AG10803 (cell line): ENCODE data around the gene LRP1B.

Experiments used
- DNase-seq: peaks from one replicate; pipeline ENCODE4 v3.0.0; 2010; ENCODE audit warnings: low read depth
- H3K4me3 ChIP-seq: 2 replicates; pipeline ENCODE4 v1.5.1; 2011; ENCODE audit warnings: mild to moderate bottlenecking, low read length, control low read depth
- TF ChIP-seq, protein P1 (sequence below): conservative IDR thresholded peaks from 2 replicates; pipeline ENCODE4 v1.5.1; 2011; ENCODE audit warnings: mild to moderate bottlenecking, low read length, control low read depth, inconsistent platforms

LRP1B gene

DNA sequence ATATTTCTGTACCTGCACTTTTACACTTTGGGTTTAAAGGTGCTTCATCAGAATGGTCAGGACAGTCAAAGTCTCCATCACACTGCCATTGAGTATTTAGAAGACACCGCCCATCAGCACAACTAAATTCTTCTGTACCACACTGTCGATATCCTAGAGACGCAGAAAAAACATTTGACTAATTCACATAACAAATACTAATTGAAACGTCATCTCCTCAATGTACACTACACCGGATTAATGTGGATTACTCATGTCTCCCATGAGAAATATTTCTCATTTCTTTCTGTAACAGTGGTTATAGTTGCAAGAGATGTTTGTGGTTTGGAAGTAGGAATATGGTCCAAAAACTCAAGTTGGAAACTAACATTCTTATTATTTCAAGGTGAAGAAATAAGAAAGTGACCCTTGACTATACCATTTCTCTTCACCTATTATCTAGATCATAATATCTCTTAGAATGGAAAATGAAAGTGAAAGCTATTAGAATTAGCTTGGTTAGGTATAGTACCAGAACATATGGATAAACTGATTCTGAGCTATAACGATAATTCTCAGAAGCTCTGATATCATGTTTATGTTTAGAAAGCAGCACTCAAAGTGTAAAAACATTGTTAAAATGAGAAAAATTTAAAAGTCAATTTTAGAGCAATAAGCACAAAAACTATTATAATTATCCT, 1627.7 kb downstream of the LRP1B start:
- TF ChIP-seq, protein P1, sequence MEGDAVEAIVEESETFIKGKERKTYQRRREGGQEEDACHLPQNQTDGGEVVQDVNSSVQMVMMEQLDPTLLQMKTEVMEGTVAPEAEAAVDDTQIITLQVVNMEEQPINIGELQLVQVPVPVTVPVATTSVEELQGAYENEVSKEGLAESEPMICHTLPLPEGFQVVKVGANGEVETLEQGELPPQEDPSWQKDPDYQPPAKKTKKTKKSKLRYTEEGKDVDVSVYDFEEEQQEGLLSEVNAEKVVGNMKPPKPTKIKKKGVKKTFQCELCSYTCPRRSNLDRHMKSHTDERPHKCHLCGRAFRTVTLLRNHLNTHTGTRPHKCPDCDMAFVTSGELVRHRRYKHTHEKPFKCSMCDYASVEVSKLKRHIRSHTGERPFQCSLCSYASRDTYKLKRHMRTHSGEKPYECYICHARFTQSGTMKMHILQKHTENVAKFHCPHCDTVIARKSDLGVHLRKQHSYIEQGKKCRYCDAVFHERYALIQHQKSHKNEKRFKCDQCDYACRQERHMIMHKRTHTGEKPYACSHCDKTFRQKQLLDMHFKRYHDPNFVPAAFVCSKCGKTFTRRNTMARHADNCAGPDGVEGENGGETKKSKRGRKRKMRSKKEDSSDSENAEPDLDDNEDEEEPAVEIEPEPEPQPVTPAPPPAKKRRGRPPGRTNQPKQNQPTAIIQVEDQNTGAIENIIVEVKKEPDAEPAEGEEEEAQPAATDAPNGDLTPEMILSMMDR = no peak
- DNase-seq = peak; percentile 70
- H3K4me3 ChIP-seq = no peak overlapping the region

DNA sequence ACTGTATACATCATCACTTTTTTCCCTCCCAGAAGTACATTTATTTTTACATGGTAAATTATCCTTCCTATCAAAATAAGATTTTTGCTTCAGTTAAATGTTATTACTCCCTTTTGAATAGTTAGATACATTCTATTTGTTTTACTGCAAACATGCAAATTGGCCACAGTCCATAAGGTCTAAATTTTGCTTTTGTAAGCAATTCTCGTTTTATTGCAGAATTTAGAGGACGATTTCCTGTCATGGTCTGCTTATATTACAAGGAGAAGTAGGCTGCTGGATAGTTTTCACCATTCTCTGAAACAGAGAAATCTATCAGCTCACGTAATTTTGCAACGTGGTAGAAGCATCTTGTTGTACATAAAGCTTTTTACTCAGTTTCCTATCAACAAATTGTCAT, 1632.5 kb downstream of the LRP1B start:
- TF ChIP-seq, protein P1 = no peak
- no peak for DNase-seq
- H3K4me3 ChIP-seq = no peak overlapping the region

DNA sequence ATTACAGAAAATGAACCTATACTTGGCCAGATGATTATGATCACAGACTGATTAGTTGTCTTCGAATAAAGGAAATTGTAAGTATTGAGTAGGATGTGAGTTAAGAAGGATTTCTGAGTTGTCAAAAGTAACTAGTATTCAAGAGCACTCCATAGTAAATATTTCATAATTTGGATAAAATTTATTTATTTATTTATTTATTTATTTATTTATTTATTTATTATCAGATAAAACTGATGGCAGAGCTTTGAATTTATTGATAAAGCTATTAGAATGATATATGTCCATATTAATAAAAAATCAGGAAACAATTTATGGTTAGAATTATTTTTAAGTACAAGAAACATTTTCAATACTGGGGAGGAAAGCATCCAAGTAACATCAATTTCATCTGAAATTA, 1634.1 kb downstream of the LRP1B start:
- TF ChIP-seq, protein P1 = no peak
- no peak for DNase-seq
- no peak overlapping the region for H3K4me3 ChIP-seq

DNA sequence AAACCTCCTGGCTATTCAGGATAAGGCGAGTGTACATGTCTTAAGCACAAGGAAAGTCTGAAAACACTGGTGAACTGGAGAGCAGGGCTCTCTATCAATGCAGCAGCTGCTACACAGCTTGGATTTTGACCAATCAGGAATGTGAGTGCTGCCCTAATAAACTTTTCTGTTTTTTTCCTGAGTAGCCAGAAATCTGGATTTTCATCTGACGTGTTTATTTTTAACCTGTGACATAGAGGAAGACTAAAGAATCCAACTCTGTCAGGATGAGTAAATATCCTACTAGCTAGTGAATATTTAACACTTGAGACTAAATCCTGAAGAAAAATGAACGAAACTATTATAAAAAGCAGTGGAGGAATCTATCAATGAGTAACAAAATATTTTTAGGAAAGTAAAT, 1638.9 kb downstream of the LRP1B start:
- TF ChIP-seq, protein P1 = no peak
- no peak overlapping the region for H3K4me3 ChIP-seq
- no peak for DNase-seq

DNA sequence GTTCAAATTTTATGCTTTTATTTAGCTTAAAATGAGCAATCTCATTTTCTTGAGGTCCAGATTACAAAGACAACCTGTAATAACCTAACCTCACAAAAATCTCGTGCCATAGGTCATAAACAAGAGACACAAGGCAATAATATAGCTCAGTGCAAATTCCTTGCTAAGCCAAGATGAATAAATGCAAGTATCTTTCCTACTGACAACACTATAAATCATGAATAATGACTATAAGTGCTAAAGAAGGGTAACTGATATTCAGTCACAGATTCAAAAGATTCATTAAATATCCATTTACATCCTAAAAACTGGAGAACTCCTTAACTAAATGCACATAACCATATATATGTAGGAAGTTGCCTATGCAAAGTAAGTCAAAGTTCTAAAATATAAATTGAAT, 1641.6 kb downstream of the LRP1B start:
- DNase-seq = no peak
- TF ChIP-seq, protein P1 = no peak
- H3K4me3 ChIP-seq = no peak overlapping the region

DNA sequence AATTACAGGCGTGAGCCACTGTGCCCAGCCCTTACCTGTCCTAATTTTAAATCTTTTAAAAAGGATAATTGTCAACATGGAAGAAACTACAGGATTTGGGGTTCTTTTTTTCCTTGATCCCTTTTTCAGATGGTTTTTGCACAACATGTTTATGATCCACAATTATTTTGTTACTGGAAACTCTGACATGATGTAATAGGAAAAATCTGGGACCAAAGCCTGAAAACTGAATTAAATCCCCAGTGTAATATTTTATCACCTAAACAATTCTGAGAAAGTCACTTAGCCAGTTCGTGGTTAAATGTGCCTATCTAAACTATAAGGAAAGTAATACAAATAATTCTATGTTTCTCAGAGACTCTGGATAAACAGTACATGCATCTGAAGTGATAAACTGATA, 1649.7 kb downstream of the LRP1B start:
- DNase-seq = no peak
- TF ChIP-seq, protein P1 = no peak
- H3K4me3 ChIP-seq = no peak overlapping the region

DNA sequence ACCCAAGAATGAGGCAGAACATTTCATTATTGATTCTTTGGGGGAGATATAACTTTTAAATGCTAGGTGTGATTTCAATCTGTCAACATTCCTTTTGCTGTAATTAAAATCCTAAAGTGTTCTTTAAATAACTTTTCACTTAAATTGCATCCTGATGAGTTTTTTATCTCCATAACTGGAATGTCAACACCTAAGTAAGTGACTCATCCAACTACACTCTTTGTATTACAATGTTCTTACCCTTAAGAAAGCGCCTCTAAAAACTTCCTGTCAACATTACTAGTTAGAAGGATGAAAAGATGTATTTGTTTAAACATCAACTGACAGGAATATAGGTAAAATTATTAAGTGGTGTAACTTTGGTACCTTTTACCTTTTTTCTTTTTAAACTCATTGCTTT, 1657.0 kb downstream of the LRP1B start:
- TF ChIP-seq, protein P1 = no peak

More for the DNA sequence above, 1657.0 kb downstream of the LRP1B start:
- no peak for DNase-seq
- H3K4me3 ChIP-seq = no peak overlapping the region
